ENCODE measurements around the gene CNTN4.

DNA sequence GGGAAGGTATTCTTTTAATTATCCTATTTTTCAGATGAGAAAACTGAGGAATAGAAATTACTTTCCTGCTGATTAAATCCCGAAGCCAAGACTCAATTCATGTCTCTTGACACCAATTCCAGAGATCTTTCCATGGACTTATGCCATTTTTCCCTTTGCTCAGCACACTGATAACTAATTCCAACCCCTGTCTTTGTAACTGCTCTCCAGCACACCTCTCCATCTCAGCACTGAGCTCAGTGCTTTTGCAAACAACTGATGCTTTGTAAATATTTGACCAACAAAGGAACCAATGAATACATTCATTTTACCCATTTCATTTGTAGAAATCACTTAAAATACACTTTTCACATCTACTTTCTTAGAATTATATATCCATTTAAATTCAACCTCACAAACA lies 762.5 kb downstream of the CNTN4 start:
- TF ChIP-seq, protein P1, sequence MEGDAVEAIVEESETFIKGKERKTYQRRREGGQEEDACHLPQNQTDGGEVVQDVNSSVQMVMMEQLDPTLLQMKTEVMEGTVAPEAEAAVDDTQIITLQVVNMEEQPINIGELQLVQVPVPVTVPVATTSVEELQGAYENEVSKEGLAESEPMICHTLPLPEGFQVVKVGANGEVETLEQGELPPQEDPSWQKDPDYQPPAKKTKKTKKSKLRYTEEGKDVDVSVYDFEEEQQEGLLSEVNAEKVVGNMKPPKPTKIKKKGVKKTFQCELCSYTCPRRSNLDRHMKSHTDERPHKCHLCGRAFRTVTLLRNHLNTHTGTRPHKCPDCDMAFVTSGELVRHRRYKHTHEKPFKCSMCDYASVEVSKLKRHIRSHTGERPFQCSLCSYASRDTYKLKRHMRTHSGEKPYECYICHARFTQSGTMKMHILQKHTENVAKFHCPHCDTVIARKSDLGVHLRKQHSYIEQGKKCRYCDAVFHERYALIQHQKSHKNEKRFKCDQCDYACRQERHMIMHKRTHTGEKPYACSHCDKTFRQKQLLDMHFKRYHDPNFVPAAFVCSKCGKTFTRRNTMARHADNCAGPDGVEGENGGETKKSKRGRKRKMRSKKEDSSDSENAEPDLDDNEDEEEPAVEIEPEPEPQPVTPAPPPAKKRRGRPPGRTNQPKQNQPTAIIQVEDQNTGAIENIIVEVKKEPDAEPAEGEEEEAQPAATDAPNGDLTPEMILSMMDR (IDR thresholded peaks at IDR 0.05): no peak
- TF ChIP-seq POLR2A (IDR thresholded peaks at IDR 0.05): no peak

All from vagina (tissue), 2 donors.